H7 (cell line): Measurements from ENCODE around the gene SLC35E2B. TPM values are rescaled to one million over a fixed set of nuclear protein-coding genes. Genes with fewer than 3 reads are reported as not detected.
A peak's percentile ranks its signal among the peaks of the same experiment; 100 is the strongest.
"Not testable (repeated sequence)": the region's sequence is repeated elsewhere in the genome, so short reads cannot be mapped to it uniquely, and the experiment has no call there.

ENCODE experiments used
- DNase-seq: peaks from one replicate; pipeline ENCODE4 v3.0.0; 2012
- H3K27me3 ChIP-seq: 2 replicates; pipeline ENCODE4 v1.6.0; 2011; ENCODE audit warnings: mild to moderate bottlenecking, low read length; ENCODE audit not compliant: control insufficient read depth, insufficient read depth
- H3K36me3 ChIP-seq: replicated peaks from 2 replicates; pipeline ENCODE4 v1.5.1; 2011; ENCODE audit warnings: low read length; ENCODE audit not compliant: control insufficient read depth, insufficient read depth
- H3K4me3 ChIP-seq: 2 replicates; pipeline ENCODE4 v1.5.1; 2011; ENCODE audit warnings: low read depth, mild to moderate bottlenecking, control low read depth, low read length, moderate library complexity; ENCODE audit not compliant: insufficient read depth
- total RNA-seq: library from RNA; depleted of rRNA; stranded (reverse); fragments of >200 nt; shearing (Covaris generic); gene quantifications from 2 replicates; pipeline ENCODE4 v1.2.3, GENCODE V29; 2014

Gene SLC35E2B
- total RNA-seq, 1 experiment from 2014 or later = 47.4 TPM

DNA sequence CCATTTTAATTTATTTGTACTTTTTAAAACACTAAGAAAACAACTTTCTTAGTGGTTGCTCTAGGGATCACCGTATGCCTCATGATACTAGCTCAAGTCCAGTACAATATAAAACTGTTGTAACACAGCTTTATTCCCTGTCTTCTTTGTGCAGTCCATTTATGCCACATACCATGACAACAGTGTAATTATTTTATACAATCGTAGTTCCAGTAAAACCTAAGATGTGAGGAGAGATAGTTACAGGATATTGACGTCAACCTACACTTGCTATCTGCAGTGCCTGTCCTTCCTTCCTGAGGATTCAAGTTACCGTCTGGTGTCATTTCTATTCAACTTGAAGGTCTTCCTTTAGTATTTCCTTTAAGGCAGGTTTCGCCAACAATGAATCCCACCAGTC lies 46.3 kb downstream of the SLC35E2B start:
- not testable (repeated sequence) for H3K27me3 ChIP-seq, H3K36me3 ChIP-seq, DNase-seq, H3K4me3 ChIP-seq

DNA sequence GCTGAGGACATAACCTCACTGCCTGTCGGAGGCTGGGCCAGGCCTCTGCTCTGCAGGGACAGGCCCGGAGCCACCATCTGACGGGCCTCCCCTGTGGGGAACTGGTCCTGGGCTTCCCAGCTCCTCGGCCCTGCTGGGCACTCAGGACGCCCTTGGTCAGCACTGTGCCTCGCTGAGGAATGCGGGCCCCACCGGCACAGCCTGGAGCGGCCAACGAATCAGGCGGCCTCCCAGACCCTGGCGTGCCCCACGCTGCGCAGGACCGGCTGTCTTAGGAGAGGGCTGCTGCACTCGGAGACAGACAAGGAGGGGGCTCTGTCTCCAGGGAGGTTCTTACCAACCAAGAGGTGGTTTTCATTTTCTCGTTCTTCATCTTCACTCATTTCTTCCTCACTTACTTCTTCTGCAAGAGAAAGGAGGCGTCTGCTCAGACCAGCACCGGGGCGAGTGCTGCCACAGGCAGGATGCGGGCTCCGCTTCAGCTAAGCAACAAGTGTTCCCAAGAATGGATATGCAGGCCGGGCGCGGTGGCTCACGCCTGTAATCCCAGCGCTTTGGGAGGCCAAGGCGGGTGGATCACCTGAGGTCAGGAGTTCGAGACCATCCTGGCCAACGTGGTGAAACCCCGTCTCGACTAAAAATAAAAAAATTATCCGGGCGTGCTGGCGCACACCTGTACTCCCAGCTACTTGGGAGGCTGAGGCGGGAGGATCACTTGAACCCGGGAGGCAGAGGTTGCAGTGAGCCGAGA lies 51.7 kb downstream of the SLC35E2B start:
- DNase-seq, H3K4me3 ChIP-seq, H3K27me3 ChIP-seq, H3K36me3 ChIP-seq: not testable (repeated sequence)

DNA sequence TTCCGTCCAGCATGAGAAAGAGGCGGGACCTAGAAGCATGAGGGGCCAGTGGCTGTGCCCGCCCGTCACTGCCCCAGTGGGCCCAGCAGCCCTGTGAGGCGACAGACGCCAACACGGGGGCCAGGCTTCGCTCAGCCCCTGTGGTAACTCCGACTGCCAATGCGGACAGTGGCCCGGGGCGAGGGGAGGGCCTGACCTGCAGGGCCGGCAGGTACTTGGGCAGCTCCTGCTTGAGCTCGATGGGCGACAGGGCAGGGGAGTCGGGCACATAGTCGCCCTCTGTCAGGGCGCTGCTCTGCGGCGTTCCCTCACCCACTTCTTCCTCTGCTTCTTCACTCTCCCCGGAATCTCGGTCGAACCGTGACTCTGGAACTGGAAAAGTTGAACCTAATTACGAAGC lies 52.5 kb downstream of the SLC35E2B start:
- DNase-seq, H3K27me3 ChIP-seq, H3K4me3 ChIP-seq, H3K36me3 ChIP-seq: not testable (repeated sequence)

DNA sequence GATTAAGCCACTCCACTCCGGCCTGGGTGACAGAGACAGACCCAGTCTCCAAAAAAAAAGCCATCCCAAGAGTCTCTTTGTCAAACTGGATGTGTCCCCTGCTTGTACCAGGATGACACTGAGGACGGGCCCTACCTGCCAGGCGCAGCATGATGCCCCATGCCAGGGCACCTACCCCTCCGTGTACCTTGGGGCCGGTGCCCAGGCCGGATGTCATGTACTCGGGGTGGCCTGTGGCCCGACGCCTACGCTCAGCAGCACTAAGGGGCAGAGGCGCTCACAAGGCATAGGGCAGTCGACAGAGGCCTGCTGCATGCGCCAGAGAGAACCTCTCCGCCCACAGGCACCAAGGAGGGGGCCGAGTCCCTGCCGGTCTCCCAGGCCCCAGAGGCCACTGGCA lies 53.2 kb downstream of the SLC35E2B start:
- not testable (repeated sequence) for H3K36me3 ChIP-seq, H3K27me3 ChIP-seq, H3K4me3 ChIP-seq, DNase-seq

DNA sequence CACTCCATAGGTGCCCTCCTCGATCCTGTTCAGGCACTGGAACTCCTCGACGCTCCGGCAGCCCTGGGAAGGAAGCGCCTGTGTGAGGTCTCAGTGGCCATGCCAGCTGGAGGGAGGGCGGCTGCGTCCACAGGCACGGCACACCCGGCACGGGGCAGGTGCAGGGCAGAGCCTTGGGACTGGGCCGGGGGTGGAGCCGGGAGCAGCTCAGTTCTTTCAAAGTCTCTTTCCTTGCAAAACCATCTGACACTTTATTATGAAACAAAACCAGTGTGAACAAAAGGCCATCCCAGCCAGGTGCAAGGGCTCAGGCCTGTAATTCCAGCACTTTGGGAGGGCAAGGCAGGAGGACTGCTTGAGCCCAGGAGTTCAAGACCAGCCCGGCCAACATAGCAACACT lies 54.1 kb downstream of the SLC35E2B start:
- not testable (repeated sequence) for DNase-seq, H3K4me3 ChIP-seq, H3K36me3 ChIP-seq, H3K27me3 ChIP-seq

DNA sequence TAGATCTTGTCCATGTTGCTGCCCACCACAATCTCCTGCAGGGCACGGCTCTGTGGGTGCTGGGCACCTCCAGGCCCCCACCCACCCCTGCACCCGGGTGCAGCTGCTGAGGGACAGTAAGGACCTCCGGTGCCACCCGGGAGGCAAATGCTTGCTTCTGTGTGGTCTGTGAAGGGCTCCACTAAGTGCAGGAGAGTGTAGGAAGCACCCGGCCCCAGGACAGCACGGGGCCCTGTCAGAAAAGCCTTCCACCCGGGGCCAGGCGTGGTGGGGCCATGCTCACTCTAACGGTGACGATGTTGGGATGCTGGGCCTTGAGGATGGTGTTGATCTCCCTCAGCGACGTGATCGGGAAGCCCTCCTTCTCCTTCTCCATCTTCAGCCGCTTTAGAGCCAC lies 55.1 kb downstream of the SLC35E2B start:
- DNase-seq, H3K4me3 ChIP-seq: not testable (repeated sequence)

DNA sequence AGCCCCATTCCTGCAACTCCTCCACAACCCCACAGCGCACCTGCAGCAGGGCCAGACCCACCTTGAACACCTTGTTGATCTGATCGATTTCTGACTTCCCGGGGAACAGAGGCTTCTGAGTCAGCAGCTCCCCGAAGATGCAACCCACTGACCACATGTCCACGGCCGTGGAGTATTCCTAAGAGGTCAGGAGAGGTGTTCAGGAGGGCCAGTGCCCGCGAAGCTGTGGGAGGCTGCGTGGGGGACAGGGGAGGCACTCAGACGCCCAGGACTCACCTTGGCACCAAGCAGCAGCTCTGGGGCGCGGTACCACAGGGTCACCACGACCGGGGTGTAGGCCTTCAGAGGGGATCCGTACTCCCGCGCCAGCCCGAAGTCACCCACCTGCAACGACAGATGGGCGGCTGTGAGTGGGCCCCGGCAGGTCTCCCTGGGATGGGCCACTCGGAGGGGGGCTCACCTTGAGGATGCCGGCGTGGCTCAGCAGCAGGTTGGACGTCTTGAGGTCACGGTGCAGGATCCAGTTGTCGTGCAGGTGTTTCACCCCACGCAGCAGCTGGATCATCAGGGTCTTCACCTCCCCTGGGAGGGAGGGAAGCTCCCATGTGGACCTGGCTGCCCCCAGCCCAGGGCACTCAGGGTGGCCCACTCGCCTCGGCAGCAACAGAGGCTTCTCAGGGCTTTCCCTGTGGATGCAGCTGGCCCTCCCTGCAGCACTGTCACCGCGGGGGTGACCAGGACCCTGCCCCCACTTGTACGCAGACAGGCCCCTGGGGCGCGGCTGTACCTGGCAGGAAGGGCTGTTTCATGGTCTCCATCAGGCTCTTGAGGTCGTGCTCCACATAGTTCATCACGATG lies 55.7 kb downstream of the SLC35E2B start:
- H3K4me3 ChIP-seq, H3K36me3 ChIP-seq, H3K27me3 ChIP-seq: not testable (repeated sequence)
- DNase-seq = peak; percentile 30

More for the DNA sequence above, 55.1 kb downstream of the SLC35E2B start:
- H3K36me3 ChIP-seq, H3K27me3 ChIP-seq: not testable (repeated sequence)

DNA sequence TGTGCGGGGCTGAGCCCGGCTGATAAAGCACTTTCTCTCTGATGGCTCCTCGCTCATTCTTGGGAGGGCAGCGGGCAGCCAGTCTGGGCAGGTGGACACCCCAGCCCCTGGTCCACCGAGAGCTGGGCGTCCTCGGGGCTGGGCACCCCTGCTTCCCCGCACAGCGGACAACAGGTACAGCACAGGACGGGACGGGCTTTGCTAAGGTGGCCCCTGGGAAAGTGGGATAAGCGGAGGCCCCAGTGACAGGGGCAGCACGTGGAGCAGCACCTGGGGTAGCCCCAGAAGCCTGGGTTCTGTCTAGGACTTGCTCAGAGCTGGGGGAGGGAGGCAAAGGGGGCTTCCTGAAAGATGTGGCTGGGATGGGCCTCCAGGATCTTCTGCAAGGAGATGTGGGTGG lies 58.0 kb downstream of the SLC35E2B start:
- not testable (repeated sequence) for H3K36me3 ChIP-seq, H3K4me3 ChIP-seq, DNase-seq
- peaks cover 21% of the 10 kb centered on the region for H3K27me3 ChIP-seq

DNA sequence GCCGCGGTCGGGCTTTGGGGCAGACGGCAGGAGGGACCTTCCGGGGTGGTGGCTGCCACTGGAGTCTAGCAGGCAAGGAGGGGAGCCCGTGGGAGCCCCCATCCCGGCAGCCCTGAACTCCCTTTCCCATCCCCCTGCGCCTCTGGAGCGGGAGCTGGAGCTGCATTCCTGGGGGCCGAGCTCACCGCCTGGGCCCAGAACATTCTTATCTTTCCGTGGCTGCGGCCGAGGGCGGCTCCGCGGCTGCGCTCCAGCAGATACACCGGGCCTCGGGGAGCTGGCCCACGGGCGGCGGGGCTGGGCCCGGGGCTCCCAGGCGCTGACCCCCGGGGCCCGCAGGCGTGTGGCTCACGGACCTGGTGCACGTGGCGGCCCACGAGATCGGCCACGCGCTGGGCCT lies 59.2 kb downstream of the SLC35E2B start:
- not testable (repeated sequence) for H3K36me3 ChIP-seq

DNA sequence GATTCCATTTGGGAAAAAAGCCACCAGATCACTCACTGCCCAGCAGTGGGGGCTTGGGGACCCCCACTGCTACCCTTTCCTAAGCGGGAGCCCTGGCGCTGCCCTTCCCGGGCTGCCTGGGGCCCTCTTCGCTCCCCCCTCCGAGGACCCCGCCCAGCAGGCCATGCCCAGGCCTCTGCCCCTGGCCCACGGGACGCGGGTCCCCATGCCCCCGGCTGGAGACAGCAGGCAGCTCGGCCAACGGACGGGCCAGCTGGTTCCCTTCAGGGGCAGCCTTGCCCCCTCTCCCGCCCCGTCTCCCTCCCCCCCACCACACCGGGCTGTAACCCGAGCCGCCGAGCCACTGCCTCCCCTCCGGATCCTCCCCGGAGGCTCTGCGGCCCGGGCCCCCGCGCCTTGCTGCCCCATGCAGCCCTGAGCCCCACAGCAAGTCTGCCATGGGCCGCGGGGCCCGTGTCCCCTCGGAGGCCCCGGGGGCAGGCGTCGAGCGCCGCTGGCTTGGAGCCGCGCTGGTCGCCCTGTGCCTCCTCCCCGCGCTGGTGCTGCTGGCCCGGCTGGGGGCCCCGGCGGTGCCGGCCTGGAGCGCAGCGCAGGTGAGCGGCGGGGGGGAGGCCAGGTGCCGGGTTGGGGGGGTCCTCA lies 60.7 kb downstream of the SLC35E2B start, which contains the start of gene MMP23B:
TSS of gene MMP23B (plus strand) at position 392 of the 639 bp plus-strand sequence. CDS start at position 438, 46 bp downstream.
- peak within 1 kb of the TSS; percentile 42 for H3K4me3 ChIP-seq
- peak; percentile 98 for DNase-seq
- H3K27me3 ChIP-seq = peaks cover 21% of the 10 kb centered on the region
- peaks cover 1% of the 10 kb centered on the region; the same call in 1 of the 2 replicates for H3K36me3 ChIP-seq

More for the DNA sequence above, 59.2 kb downstream of the SLC35E2B start:
- not testable (repeated sequence) for H3K4me3 ChIP-seq, DNase-seq
- H3K27me3 ChIP-seq = peaks cover 21% of the 10 kb centered on the region

DNA sequence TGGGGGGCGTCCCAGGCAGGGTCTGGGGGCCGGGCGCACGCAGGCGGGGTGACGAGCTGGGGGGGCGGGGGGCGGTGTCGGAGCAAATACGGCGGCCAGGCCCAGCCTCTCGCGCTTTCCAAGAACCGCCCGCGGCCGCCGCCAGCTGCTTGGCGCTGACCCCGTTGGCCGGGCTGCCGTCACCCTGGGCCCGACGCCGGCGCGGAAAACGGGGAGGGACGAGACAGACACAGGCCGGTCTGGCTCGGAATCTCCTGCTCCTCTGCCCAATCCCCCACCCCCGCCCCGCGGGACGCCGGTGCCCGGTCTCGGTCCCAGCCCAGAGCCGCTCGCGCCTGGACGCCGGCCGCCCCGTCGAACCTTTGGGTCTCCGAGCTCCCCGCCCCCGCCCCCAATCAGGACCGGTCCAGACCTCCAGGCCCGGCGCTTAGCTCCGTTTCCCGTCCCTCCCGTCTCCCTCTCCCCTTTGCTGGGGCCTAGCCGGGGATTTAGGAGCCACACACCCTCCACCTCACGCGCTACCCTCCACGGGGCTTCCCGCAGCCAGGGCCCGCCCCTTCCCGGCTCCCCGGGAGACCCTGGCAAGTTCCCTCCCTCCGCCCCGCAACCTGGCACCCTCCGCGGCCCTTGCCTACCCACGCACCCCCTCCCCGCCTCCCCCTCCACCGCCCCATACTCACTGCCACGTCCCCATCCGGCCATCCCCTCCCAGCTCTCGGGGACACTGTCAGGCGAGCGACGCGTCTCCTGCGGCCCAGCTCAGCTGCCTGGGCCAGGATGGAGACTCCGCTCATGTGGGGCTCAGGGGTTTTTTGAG lies 61.4 kb downstream of the SLC35E2B start:
- Histone ChIP-seq H3K4me3 (peak overlapping the region; percentile 42), H3K36me3 (no peaks in the 10 kb centered on the region), H3K27me3 (peaks cover 21% of the 10 kb centered on the region)
- peak; percentile 91 for DNase-seq

DNA sequence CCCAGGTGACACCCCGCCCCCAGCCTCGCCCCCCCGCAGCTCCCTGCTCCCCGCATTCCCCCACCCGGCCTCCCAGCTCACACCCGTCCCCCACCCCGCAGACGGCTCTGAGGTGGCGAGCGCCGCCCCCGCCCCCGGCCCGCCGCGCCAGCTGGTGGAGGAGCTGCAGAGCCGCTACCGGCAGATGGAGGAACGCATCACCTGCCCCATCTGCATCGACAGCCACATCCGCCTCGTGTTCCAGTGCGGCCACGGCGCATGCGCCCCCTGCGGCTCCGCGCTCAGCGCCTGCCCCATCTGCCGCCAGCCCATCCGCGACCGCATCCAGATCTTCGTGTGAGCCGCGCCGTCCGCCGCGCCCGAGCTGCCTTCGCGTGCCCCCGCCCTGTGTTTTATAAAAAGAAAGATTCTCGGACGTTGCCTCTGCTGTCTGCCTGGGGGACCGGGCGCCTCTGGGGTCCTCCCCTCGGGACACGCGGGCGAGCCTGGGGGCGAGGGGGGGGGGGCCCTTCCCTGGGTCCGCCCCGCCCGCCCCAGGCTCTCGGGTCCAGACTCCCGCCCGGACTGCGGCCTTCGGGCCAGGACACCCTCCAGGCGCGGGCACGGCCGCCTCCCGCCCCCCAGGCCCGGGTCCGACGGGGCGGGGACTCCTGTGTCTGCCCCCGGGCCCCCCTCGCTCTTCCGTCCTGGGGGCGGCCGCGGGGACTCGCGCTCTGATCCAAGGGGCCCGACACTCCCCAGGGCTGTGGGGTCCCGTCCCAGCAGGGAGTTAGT lies 62.2 kb downstream of the SLC35E2B start:
- H3K4me3 ChIP-seq = peak overlapping the region; percentile 28; the same call in 1 of the 2 replicates
- H3K36me3 ChIP-seq = no peaks in the 10 kb centered on the region
- H3K27me3 ChIP-seq = peaks cover 21% of the 10 kb centered on the region
- peak; percentile 99 for DNase-seq

DNA sequence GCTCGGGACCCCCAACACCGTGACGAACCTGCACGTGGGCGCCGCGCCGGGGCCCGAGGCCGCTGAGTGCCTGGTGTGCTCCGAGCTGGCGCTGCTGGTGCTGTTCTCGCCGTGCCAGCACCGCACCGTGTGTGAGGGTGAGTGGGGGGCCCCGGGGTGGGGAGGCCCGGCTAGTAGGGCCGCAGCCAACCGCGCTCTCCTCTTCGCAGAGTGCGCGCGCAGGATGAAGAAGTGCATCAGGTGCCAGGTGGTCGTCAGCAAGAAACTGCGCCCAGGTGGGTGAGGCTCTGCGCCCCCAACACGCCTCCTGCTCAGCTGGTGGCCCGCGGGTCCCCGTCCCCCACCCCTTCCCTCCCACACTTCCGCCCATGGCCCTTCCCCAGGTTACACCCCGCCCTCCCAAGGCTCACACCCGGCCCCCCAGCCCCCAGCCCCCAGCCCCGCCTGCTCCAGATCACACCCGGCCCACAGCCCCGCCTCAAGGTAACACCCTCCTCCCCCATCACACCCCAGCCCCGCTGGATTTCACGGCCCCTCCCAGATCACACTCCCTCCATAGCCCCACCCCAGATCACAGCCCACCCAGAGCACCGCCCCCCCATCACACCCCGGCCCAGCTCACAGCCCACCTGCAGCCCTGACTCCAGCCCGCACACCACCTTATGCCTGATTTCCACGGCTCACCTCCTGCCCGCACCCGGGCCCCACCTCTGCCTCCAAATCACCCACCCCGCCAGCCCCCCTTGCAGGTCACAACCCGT lies 63.0 kb downstream of the SLC35E2B start:
- DNase-seq = peak; percentile 87
- H3K4me3 ChIP-seq = peak overlapping the region; percentile 33; the same call in 1 of the 2 replicates
- H3K27me3 ChIP-seq = peaks cover 21% of the 10 kb centered on the region
- H3K36me3 ChIP-seq = no peaks in the 10 kb centered on the region
